ENCODE data around the gene STRC.
"Not testable (repeated sequence)": the region's sequence is repeated elsewhere in the genome, so short reads cannot be mapped to it uniquely, and the experiment has no call there.

The STRC gene

GRCh38 chr15:43589778-43590466, 28.7 kb downstream of the STRC start, which contains the start of gene PPIP5K1:
TSS of gene PPIP5K1 (minus strand) at chr15:43590208. CDS start at chr15:43584504, 5,704 bp downstream.
- in situ Hi-C loops (cut with HindIII; ENCODE audit: low pct_ligation_motif_present, low pct_unique_long_range_greater_than_20kb, low sequenced_read_pairs); DNase-seq: not testable (repeated sequence)

- in situ Hi-C loops (cut with HindIII; ENCODE audit: low pct_ligation_motif_present, low pct_unique_long_range_greater_than_20kb, low sequenced_read_pairs); DNase-seq: not testable (repeated sequence)
Observed at GRCh38 chr15:43574607-43575006, 44.0 kb downstream of the STRC start.

GRCh38 chr15:43566615-43567014, 52.0 kb downstream of the STRC start:
- DNase-seq; in situ Hi-C loops (cut with HindIII; ENCODE audit: low pct_ligation_motif_present, low pct_unique_long_range_greater_than_20kb, low sequenced_read_pairs): not testable (repeated sequence)

GRCh38 chr15:43563793-43564192, 54.8 kb downstream of the STRC start:
- in situ Hi-C loops (cut with HindIII; ENCODE audit: low pct_ligation_motif_present, low pct_unique_long_range_greater_than_20kb, low sequenced_read_pairs); DNase-seq: not testable (repeated sequence)

GRCh38 chr15:43562753-43563152, 55.8 kb downstream of the STRC start:
- DNase-seq; in situ Hi-C loops (cut with HindIII; ENCODE audit: low pct_ligation_motif_present, low pct_unique_long_range_greater_than_20kb, low sequenced_read_pairs): not testable (repeated sequence)

GRCh38 chr15:43552986-43553385, 65.6 kb downstream of the STRC start:
- in situ Hi-C loops (cut with HindIII; ENCODE audit: low pct_ligation_motif_present, low pct_unique_long_range_greater_than_20kb, low sequenced_read_pairs): no loop called here

GRCh38 chr15:43552256-43552655, 66.3 kb downstream of the STRC start:
- no peak for DNase-seq
- in situ Hi-C loops (cut with HindIII; ENCODE audit: low pct_ligation_motif_present, low pct_unique_long_range_greater_than_20kb, low sequenced_read_pairs): no loop called here

More at GRCh38 chr15:43552986-43553385, 65.6 kb downstream of the STRC start:
- no peak for DNase-seq

- no peak for DNase-seq
Observed at GRCh38 chr15:43550527-43551363, 67.9 kb downstream of the STRC start.

More at GRCh38 chr15:43550527-43551363, 67.9 kb downstream of the STRC start:
- in situ Hi-C loops (cut with HindIII; ENCODE audit: low pct_ligation_motif_present, low pct_unique_long_range_greater_than_20kb, low sequenced_read_pairs): no loop called here

All from ACHN (cell line).